NCI-H82 treated with DMSO at 0.1 percent for 48 hours (cell line): ENCODE results near the gene SUMF2.
A peak's percentile ranks its signal among the peaks of the same experiment; 100 is the strongest.
"Not testable (repeated sequence)": the region's sequence is repeated elsewhere in the genome, so short reads cannot be mapped to it uniquely, and the experiment has no call there.

ENCODE experiments used
- DNase-seq: peaks from one replicate; lab custom pipeline; 2025; ENCODE audit not compliant: unreplicated experiment; lab: John Stamatoyannopoulos, UW

SUMF2 gene

DNA sequence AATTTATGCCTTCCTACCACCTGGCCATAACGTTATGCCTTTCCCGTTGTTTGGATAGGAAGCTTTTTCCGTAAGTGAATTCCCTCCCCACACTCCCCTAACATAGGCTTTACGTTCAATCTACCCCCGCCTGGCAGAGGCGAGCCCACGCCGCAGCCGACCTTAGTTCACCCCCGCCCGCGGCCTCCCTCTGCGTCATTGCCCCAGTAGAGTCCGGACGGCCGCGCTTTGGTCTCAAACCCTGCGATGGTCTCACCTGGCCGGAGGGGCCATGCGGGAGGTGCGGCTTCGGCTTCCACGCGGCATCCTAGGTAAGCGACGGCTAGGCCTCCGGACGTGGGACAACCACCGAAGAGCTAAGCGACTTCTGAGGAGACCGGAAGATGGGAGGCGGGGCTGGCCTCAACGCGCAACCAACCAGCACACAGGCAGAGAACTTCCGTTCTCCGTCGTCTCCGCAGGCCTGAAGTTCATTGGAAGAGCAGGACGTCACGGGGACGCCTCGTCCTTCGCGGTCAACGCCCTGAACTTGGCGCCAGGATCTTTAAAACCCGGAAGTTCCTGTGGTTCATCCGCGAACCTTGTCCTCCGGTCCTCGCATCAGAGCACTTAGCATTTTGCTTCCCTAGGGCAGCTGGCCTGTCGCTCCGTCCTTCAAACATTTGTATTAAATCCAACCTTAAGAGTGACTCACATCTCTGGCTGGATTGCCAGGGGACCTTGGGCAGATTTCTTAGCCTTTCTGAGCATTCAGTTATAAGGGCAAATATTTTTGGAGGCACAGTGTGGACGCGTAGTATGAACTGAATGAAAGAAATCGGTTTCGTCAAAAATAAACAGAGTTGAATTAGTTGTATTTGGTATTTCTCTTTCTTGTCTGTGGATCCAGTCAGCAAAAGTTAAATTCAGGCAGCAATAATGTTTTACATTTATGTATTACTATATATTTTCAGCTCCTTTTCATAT, 42.3 kb downstream of the SUMF2 start, which contains the start of gene CHCHD2:
CHCHD2 (minus strand) TSS at position 369 of the 966 bp plus-strand sequence; CDS start at position 306, 63 bp downstream.
- DNase-seq: peak; percentile 97

DNA sequence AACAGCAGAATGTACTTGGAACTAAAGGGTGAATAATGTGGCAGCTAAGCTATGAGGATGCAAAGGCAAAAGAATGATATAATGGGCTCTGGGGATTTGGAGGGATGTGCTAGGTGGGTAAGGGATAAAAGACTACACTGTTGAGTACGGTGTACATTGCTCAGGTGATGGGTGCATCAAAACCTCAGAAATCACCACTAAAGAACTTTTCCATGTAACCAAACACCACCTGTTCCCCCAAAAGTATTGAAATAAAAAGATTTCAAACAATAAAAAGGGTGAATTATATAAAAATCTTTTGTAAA, 43.8 kb downstream of the SUMF2 start:
- no peak for DNase-seq

DNA sequence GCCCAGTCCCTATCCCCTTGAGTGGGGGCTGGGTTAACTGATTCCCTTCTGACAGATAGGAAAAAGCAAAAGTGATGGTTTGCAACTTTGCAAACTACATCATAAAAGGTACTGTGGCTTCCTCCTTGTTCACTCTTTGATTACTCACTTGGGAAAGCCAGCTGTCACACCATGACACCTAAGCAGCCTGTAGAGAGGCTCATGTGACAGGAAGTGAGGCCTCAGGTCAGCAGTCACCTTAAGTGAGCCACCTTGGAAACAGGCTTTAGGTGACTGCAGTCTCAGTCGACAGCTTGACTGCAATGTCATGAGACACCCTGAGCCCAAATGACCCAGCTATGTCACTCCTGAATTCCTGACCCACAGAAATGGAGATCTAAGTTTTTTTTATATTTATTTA, 46.5 kb downstream of the SUMF2 start:
- no peak for DNase-seq

GRCh38 chr7:56112244-56112643, 48.2 kb downstream of the SUMF2 start:
- not testable (repeated sequence) for DNase-seq

GRCh38 chr7:56115852-56116538, 51.9 kb downstream of the SUMF2 start, which contains the start of gene NUPR2:
NUPR2 (minus strand) TSS chr7:56116417; CDS start chr7:56116314, 103 bp downstream.
- no peak for DNase-seq

- no peak for DNase-seq
Measured at GRCh38 chr7:56121440-56121839, 57.4 kb downstream of the SUMF2 start.

GRCh38 chr7:56124981-56125380, 60.9 kb downstream of the SUMF2 start:
- DNase-seq: no peak

GRCh38 chr7:56125831-56126230, 61.7 kb downstream of the SUMF2 start:
- no peak for DNase-seq

GRCh38 chr7:56127241-56127975, 63.3 kb downstream of the SUMF2 start:
- no peak for DNase-seq
